GM19455 (cell line): Measurements from ENCODE around the gene NEDD4L.

Experiments
- ATAC-seq: cut with Tn5 transposase; IDR thresholded peaks from one replicate; pipeline ENCODE4 v1.9.1; 2021; ENCODE audit not compliant: unreplicated experiment

Gene NEDD4L

DNA sequence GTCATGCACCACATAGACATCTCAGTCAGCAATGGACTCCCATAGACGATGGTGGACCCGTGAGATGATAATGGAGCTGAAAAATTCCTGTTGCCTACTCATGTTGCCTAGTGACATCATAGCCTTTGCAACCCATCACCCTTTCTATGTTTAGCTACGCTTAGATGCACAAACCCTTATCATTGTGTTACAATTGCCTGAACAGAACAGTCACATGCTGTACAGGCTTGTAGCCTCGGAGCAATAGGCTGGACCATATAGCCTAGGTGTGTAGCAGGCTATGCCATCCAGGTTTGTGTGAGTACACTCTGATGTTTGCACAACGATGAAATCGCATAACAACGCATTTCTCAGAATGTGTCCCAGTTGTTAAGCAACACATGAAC lies 363.2 kb downstream of the NEDD4L start:
- ATAC-seq, result no peak

DNA sequence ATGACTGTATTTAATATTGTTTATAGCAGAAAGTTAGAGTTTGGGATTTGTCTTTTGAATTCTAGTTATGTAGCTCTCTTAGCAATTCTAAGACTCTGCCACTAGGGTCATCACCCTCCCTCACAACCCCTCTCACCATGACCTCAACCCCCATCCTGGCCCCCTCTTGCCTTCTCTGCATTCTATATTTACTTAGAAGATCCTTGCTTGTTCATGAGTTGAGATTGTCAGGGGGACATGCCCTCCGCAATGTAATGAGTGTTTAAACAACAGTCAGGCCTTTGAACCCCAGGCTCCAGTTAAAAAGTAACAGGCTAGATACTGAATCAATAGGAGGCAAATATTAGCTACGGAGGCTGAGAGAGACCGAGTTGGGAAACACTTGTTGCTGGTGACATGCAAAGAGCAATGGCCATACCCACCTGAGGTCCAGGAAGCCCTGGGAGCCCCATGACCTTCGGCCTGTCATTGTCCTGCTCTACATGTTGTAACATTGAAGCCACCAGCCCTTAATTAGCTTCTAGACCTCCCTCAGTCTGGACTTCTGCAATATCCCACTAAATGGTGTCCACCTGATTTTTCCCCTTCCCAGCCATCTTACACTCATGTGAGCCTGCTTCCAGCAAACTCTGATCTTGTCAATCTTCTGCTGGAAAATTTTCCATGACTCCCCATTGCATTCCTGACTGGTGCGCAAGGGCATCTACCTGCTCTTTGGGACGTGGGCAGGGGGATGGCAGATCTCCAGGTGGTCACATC lies 363.8 kb downstream of the NEDD4L start:
- no peak for ATAC-seq

GRCh38 chr18:58408665-58409064 lies 364.6 kb downstream of the NEDD4L start:
- ATAC-seq, result no peak

DNA sequence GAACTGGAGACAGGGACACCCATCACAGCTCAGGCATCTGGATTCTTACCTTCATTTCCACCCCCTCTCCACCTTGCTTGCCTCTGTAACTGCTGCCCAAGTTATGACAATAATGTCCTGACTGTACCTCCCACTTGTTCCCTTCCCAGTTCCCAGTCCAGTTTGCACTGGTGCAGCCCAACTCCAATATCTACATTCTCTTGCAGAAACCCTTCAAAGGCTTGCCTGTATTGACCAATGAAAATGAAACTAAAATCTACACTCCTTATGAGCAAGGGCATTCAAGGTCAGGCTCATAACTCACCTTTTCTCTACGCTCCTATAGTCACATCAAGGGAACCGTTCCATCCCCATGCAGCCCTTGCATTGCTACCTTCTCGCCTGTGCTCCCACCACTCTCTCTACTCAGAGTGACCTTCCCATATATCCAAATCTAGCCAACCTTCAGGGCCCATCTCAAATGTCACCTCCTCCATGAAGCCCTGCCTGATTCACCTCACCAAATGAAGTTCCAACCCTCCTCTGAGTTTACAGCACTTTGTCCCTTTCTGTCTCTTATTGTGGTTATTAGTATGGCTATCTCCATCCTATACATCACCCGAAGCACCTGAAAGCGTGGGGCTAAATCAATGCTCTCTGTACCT lies 365.9 kb downstream of the NEDD4L start:
- no peak for ATAC-seq

- ATAC-seq, result no peak
These were observed 367.3 kb downstream of the NEDD4L start for GRCh38 chr18:58411323-58411722.

- ATAC-seq, result no peak
These were observed 369.0 kb downstream of the NEDD4L start for GRCh38 chr18:58412844-58413666.

DNA sequence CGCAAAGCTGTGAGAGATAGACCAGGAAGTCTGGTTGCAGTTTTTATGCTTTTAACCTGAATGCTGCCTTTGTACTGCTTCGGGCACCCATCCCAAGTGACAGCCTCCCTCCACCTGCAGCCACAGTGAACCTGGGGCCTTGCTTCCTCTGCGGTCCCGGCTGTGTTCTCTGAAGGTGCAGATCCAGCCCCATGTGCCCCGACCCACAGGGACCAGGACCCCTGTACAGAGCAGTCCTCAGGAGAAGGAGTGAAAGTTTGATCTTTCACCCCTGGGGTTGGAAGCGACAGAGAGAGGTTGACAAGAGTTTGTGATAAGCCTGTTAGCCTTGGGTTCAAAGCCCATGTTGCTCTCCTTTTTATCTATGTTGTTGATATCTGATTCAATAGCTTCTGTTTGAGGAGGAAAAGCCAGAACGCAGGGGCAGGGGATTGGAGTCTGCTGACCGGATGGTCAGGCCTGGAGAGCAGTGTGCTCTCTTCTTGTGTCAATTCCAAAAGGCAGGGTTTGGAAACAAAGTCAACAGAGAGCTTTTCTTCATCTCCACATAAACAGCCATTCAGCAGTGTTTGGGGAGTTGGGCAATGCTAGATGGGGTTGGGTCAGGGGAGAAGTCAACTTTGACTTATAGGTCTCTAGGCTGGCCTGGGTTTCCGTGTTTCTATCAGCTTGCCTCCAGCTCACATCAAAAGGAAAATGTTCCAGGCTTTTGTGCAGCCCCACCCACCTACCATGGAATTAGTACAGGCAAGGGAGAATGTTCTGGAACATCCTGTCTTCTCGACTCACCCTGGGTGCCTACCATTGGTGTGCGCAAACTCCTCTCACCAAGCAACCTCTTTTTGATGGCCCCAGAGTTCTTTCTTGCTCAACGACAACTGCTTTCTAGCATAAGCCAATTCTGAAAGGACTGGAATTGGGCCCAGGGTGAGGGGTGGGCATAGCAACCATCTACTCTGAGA lies 369.9 kb downstream of the NEDD4L start:
- ATAC-seq, result no peak

- no peak for ATAC-seq
These were observed 372.1 kb downstream of the NEDD4L start for GRCh38 chr18:58416014-58416703.

DNA sequence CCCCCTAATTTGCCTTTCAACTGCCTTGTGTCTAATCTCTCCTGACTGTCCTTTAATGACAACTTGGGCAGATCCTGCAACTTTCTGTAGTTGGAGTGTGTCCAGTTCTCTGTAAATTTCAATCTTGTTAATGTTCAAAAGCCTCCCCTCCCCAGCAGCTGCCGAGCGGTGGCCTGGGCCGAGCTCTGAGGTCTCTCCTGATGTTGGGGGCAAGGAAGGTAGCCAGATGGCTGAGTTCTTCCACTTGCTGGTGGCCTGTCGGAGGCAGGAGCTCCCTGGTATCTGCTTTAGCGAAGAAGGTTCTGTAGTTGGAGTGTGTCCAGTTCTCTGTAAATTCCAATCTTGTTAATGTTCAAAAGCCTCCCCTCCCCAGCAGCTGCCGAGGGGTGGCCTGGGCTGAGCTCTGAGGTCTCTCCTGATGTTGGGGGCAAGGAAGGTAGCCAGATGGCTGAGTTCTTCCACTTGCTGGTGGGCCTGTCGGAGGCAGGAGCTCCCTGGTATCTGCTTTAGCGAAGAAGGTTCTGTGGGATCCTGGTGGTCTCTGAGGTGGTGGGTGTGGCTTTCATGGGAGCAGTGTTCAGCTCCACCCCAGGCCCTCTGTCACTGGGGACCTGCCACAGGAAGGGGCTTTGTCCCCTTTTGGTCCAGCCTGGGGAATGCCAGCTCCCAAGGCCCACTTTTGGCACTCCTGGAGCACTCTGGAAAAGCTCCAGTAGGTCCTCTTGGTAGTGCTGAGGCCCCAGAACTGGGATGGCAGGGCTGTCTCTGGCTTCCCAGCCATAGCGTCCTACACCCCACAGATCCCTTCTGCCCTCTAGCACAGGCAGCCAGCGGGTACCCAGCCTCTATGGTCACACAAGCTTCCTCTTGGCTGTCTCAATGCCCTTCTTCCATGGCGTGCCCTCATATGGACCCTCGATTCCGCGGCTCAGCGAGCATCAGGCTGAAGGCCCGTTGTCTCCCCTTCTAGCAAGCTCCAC lies 373.0 kb downstream of the NEDD4L start:
- ATAC-seq, result no peak

DNA sequence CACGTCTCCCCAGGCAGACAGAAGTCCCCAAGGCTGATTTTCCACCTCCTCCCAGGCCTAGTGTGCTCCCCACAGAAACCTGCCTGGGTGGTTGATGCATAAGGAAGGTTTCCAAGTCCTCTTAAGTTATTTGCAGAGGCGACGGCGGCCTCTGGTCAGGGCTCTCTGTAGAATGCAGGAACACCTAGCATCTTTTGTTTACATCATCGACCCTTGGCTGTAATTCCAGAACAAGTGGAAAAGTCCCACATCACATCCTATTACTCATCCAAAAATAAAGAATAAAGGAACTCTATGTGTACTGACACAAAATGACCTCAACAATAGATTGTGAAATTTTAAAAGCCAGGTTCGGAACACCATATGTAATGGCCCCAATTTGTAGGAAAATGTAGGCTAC lies 373.7 kb downstream of the NEDD4L start:
- ATAC-seq, result no peak

- no peak for ATAC-seq
These were observed 374.3 kb downstream of the NEDD4L start for GRCh38 chr18:58418361-58418760.

DNA sequence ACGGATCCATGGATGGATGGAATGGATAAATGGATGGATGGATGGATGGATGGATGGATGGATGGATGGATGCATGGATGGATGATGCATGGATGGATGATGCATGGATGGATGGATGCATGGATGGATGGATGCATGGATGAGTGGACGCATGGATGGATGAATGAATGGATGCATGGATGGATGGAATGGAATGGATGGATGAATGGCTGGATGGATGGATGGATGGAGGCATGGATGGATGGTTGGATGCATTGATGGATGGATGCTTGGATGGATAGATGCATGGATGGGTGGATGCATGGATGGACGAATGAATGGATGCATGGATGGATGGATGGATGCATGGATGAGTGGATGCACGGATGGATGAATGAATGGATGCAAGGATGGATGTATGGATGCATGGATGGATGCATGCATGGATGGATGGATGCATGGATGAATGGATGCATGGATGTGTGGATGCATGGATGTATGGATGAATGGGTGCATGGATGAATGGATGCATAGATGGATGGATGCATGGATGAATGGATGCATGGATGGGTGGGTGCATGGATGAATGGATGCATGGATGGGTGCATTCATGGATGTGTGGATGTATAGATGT lies 375.7 kb downstream of the NEDD4L start:
- no peak for ATAC-seq

DNA sequence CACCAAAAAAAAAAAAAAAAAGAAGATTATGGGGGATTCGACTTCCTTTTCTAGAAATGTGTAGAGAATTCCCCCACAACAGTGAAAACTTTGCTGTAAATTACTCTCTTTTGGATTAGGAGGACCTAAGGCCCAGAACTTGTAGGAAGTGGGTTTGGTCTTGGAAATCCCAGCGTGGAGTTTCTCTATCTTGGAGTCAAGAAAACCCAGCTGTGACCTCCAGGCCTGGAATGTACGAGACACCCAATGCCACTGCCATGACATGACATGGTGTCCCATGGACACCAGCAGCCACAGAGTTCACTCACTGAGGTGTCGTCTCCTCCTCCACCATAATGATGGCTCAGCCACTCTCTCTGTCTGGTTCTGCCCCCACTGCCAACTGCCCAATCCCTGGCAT lies 382.6 kb downstream of the NEDD4L start:
- no peak for ATAC-seq

- no peak for ATAC-seq
These were observed 383.3 kb downstream of the NEDD4L start for GRCh38 chr18:58427321-58427720.

GRCh38 chr18:58429442-58429841 lies 385.4 kb downstream of the NEDD4L start:
- ATAC-seq, result no peak

DNA sequence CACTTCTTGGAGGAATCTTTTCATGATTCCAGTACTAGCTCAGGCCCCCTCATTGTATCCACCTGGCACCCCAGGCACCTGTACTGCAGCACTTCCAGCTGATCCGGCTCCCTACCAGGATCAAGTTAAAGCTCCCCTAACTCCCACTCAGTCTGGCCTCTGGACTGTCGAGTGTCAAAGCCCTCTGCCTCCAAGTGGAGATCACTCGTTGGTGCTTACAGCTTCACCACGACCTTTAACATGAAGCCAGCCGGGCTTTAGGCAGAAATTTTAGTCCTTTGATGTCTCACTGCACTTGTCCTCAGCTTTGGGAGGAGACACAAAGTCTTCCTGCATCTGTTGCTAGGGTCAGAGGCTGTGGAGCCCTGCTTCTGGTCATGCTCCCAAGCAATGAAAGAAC lies 387.2 kb downstream of the NEDD4L start:
- ATAC-seq, result no peak

- ATAC-seq, result no peak
These were observed 388.2 kb downstream of the NEDD4L start for GRCh38 chr18:58432050-58432727.
